ENCODE measurements around the gene TOR1A. TPM values are rescaled to one million over a fixed set of nuclear protein-coding genes. Genes with fewer than 3 reads are reported as not detected.

Gene TOR1A
- total RNA-seq (10 to 100 TPM; 18.0 to 22.4 (median 19.6) TPM), polyA plus RNA-seq (16.1 TPM)
- long read RNA-seq, donor 1, transcript TOR1A-201 (5 exons, 2,076 nt) = major isoform, 56 of 58 reads
- long read RNA-seq, donor 1, partial matches to known transcripts = 0 of 58 reads
- long read RNA-seq, donor 1, other reads (novel, unspliced or antisense) = 2 of 58 reads
- long read RNA-seq, donor 2, transcript TOR1A-201 (5 exons, 2,076 nt) = major isoform, 15 of 16 reads
- long read RNA-seq, donor 2, partial matches to known transcripts = 0 of 16 reads
- long read RNA-seq, donor 2, other reads (novel, unspliced or antisense) = 1 of 16 reads
- long read RNA-seq, donor 3, transcript TOR1A-201 (5 exons, 2,076 nt) = major isoform, 126 of 134 reads
- long read RNA-seq, donor 3, partial matches to known transcripts = 3 of 134 reads
- long read RNA-seq, donor 3, other reads (novel, unspliced or antisense) = 5 of 134 reads
- long read RNA-seq, donor 4, transcript TOR1A-201 (5 exons, 2,076 nt) = major isoform, 25 of 30 reads
- long read RNA-seq, donor 4, partial matches to known transcripts = 1 of 30 reads
- long read RNA-seq, donor 4, other reads (novel, unspliced or antisense) = 4 of 30 reads

- intact Hi-C loops (cut with DNase I) = no loop called here
- ATAC-seq (peak; percentile 96 to 97), DNase-seq (peak; percentile 95 to 98 (median 98))
- 4% methylated on average over 47 of the region's 47 CpGs for WGBS
- H3K27ac ChIP-seq (ENCODE audit: low read length) = no peak within 1 kb of the TSS
- H3K4me3 ChIP-seq (ENCODE audit: low read length) = peak within 1 kb of the TSS; percentile 81
- H3K27me3 ChIP-seq (ENCODE audit: control insufficient read depth, insufficient read depth) = no peaks in the 10 kb centered on the region
- no peaks in the 10 kb centered on the region for H3K9me3 ChIP-seq (ENCODE audit: control insufficient read depth, low read length)
- H3K4me1 ChIP-seq (ENCODE audit: control insufficient read depth, insufficient read depth, low read length) = no peaks in the 10 kb centered on the region
Observed at GRCh38 chr9:129823935-129824601, at the start of gene TOR1A. TOR1A (minus strand) TSS chr9:129824136; CDS start chr9:129824085, 51 bp downstream.

DNA sequence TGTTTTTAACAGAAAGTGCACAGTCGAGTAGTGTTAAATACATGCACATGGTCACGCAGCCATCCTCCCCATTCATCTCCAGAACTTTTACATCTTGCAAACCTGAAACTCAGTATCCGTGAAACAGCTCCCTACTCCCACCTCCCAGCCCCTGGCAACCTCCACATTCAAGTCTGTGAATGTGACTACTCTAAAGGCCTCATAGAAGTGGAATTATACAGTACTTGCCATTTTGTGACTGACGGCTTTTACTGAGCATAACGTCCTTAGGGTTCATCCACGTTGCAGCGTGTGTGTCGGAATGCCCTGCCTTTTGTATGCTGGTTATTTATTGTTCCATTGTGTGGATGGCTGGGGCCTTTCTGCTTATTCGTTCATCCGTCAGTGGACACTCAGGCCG is 47.1 kb upstream of the TOR1A start:
- intact Hi-C loops (cut with DNase I) = no loop called here
- DNase-seq (no peak), ATAC-seq (no peak)
- H3K4me3 ChIP-seq (ENCODE audit: low read length) = no peak overlapping the region
- no peaks in the 10 kb centered on the region for H3K9me3 ChIP-seq (ENCODE audit: control insufficient read depth, low read length)
- no peak overlapping the region for H3K27ac ChIP-seq (ENCODE audit: low read length)
- H3K4me1 ChIP-seq (ENCODE audit: control insufficient read depth, insufficient read depth, low read length) = no peaks in the 10 kb centered on the region
- whole genome bisulfite sequencing = 94% methylated on average over 11 of the region's 11 CpGs
- H3K27me3 ChIP-seq (ENCODE audit: control insufficient read depth, insufficient read depth) = no peaks in the 10 kb centered on the region

- intact Hi-C loops (cut with DNase I) = no loop called here
- WGBS = 81% methylated on average over 24 of the region's 24 CpGs
Observed at GRCh38 chr9:129869585-129870501, 45.9 kb upstream of the TOR1A start.

DNA sequence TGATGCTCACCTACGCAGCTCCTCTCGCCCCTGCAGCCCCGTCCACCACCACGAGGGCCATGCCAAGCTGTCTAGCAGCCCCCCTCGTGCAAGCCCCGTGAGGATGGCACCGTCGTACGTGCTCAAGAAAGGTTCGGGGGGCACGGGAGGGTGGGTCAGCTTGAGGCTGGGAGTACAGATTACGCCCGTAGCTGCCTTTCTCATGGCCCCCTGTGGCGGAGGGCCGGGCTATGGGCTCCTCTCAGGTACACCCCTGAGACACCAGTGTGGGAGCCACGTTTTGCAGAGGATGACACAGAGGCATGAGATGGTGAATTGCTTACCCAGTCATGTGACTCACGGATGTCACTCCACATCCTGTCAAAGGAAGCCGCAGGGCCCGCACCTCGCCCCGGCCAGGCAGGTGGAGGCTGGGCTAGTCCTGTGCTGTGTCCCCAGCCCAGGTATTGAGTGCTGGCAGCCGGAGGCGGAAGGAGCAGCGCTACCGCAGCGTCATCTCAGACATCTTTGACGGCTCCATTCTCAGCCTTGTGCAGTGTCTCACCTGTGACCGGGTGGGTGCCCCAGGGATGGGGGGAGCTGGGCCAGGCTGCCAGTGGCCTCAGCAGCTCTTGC is 45.0 kb upstream of the TOR1A start:
- Histone ChIP-seq H3K9me3 (ENCODE audit: control insufficient read depth, low read length) (no peaks in the 10 kb centered on the region), H3K4me1 (ENCODE audit: control insufficient read depth, insufficient read depth, low read length) (no peaks in the 10 kb centered on the region), H3K27ac (ENCODE audit: low read length) (no peak overlapping the region), H3K27me3 (ENCODE audit: control insufficient read depth, insufficient read depth) (no peaks in the 10 kb centered on the region), H3K4me3 (ENCODE audit: low read length) (no peak overlapping the region)
- DNase-seq (peak in 1 of 3 donors; percentile 70), ATAC-seq (peak; percentile 21 to 32)
- 86% methylated on average over 28 of the region's 28 CpGs for WGBS
- intact Hi-C loops (cut with DNase I) = no loop called here

More at GRCh38 chr9:129869585-129870501, 45.9 kb upstream of the TOR1A start:
- no peak overlapping the region for H3K4me3 ChIP-seq (ENCODE audit: low read length)
- H3K4me1 ChIP-seq (ENCODE audit: control insufficient read depth, insufficient read depth, low read length) = no peaks in the 10 kb centered on the region
- ATAC-seq = peak; percentile 25 to 36
- peak in 1 of 3 donors; percentile 69 for DNase-seq
- no peak overlapping the region for H3K27ac ChIP-seq (ENCODE audit: low read length)
- H3K27me3 ChIP-seq (ENCODE audit: control insufficient read depth, insufficient read depth) = no peaks in the 10 kb centered on the region
- no peaks in the 10 kb centered on the region for H3K9me3 ChIP-seq (ENCODE audit: control insufficient read depth, low read length)

DNA sequence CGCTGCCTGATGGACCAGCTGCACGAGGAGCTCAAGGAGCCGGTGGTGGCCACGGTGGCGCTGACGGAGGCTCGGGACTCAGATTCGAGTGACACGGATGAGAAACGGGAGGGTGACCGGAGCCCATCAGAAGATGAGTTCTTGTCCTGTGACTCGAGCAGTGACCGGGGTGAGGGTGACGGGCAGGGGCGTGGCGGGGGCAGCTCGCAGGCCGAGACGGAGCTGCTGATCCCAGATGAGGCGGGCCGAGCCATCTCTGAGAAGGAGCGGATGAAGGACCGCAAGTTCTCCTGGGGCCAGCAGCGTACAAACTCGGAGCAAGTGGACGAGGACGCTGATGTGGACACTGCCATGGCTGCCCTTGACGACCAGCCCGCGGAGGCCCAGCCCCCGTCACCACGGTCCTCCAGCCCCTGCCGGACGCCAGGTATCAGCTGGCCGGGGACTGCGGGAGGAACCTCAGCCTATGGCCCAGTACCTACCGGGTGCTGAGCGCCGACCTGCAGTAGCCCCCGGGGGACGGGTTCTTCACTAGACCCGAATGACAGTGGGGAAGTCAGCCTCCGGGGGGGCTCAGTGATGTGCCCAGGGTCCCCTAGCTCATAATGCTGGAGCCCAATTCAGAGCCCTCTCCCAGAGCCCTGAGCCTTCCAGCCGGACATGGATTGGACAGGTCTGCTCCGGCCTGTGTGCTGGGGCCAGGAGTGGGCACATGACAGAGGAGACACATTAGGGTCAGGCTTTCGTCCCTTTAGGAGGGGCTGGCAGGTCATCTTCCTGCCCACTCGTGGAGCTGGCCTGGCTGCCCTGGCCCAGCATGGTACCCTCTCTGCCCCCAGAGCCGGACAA is 44.3 kb upstream of the TOR1A start:
- Histone ChIP-seq H3K9me3 (ENCODE audit: control insufficient read depth, low read length) (no peaks in the 10 kb centered on the region), H3K27ac (ENCODE audit: low read length) (no peak overlapping the region), H3K4me1 (ENCODE audit: control insufficient read depth, insufficient read depth, low read length) (no peaks in the 10 kb centered on the region), H3K4me3 (ENCODE audit: low read length) (no peak overlapping the region), H3K27me3 (ENCODE audit: control insufficient read depth, insufficient read depth) (no peaks in the 10 kb centered on the region)
- ATAC-seq (peak; percentile 11 to 20), DNase-seq (no peak)
- intact Hi-C loops (cut with DNase I) = no loop called here
- 88% methylated on average over 48 of the region's 48 CpGs for WGBS

DNA sequence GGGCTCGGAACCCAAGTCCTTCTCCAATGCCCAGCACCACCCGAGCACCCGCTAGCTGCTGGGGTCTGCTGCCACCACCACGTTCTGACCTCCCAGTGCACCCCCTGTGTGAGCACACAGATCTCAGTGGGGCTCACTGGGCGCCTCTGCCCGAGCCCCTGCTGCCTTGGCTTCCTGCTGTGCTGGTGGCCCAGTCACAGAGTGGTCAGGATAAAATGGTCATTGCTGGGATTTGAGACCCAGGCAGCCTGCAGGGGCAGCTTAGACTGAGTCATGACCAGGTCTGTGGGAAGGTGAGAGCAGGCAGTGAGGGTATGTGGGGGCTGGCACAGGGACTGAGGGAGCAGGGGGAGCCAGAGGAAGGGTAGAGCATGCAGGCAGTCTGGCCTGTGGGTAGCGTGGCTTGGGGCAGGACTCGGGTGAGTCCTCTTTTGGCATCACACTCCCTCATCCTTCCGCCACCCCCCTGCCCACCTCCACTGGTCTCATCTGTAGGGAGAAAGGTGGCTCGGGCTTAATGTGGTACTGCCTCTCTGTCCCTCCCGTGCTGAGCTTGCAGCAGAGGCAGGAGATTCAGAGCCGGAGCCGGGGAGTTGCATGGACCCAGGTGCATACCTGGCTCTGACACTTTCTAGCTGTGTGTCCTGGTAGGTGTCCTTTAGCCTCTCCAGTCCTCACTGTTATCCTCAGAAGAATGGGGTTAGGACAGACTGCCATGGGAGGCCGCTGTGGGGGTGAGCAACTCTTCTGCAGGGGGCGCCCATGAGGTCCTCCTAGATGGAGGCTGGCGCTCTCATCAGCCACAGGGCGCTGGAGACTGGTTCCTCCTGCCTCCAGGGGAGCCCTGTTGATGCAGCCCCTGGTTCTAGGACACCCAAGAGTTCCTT is 43.4 kb upstream of the TOR1A start:
- H3K9me3 ChIP-seq (ENCODE audit: control insufficient read depth, low read length) = no peaks in the 10 kb centered on the region
- H3K4me1 ChIP-seq (ENCODE audit: control insufficient read depth, insufficient read depth, low read length) = no peaks in the 10 kb centered on the region
- H3K4me3 ChIP-seq (ENCODE audit: low read length) = no peak overlapping the region
- intact Hi-C loops (cut with DNase I) = no loop called here
- 78% methylated on average over 17 of the region's 17 CpGs for WGBS
- no peaks in the 10 kb centered on the region for H3K27me3 ChIP-seq (ENCODE audit: control insufficient read depth, insufficient read depth)
- no peak overlapping the region for H3K27ac ChIP-seq (ENCODE audit: low read length)
- DNase-seq = no peak
- no peak for ATAC-seq

DNA sequence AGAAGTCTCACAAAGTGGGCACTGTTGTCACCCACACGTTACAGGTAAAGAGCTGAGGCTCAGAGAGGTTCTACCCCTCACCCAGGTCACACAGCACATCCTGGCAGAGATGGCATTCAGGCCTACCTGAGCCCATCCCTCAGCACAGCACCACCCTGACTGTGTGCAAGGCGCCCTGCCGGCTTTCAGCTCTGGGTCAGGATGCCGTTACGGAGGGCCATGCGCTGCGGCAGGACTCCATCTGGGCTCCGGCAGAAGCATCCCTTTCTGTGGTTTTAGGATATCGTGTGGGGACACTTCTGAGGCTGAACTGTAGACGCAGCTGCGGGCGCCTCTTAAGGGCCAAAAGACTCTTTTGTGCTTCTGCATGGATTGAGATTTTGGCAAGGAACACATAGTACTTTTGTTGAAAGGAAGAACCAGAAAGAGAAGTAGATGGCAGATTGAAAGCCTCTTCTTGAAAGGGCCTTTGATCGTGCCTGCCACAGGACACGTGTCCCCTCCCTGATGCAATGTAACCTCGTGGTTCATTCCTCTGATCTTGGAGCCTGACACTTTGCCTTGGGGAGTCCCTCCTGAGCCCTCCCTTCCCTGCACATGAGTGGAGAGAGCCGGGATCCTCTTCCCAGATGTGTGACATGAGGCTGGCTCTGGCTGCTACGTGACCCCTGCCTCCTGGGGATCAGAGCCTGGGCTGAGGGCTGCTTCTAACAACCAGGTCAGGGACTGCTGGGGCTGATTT is 42.6 kb upstream of the TOR1A start:
- WGBS = 78% methylated on average over 17 of the region's 17 CpGs
- H3K4me1 ChIP-seq (ENCODE audit: control insufficient read depth, insufficient read depth, low read length) = no peaks in the 10 kb centered on the region
- no peak for DNase-seq
- no peaks in the 10 kb centered on the region for H3K9me3 ChIP-seq (ENCODE audit: control insufficient read depth, low read length)
- H3K27ac ChIP-seq (ENCODE audit: low read length) = no peak overlapping the region
- H3K4me3 ChIP-seq (ENCODE audit: low read length) = no peak overlapping the region
- no peak for ATAC-seq
- intact Hi-C loops (cut with DNase I) = no loop called here
- H3K27me3 ChIP-seq (ENCODE audit: control insufficient read depth, insufficient read depth) = no peaks in the 10 kb centered on the region

DNA sequence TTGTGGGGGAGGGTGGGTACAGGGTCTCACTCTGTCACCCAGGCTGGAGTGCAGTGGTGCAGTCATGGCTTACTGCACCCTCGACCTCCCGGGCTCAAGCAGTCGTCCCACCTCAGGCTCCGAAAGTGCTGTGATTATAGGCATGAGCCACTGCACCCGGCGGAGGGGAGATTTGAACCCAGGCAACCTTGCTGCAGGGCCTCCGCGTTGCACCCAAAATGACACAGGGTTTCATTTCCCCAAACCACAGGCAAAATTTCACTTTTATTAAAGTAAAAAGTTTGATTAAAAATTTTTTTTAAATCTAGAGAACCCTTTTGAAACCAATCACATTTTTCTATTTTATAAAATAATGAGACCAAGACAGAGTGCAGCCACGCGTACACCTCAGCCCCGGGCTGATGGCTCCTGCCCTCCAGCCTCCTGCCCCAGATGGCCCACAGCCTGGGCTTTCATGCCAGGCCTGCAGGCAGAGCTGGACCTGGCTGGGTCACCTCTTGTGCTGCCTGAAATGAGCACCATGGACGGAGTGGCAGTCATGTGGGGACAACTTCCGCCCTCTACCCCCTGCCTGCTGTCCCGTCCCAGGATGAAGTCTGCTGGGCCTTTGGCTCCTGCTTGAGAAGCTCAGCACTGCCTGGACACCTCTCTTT is 41.9 kb upstream of the TOR1A start:
- DNase-seq (no peak), ATAC-seq (no peak)
- no peak overlapping the region for H3K27ac ChIP-seq (ENCODE audit: low read length)
- H3K4me1 ChIP-seq (ENCODE audit: control insufficient read depth, insufficient read depth, low read length) = no peaks in the 10 kb centered on the region
- H3K4me3 ChIP-seq (ENCODE audit: low read length) = no peak overlapping the region
- intact Hi-C loops (cut with DNase I) = no loop called here
- 71% methylated on average over 14 of the region's 14 CpGs for WGBS
- no peaks in the 10 kb centered on the region for H3K27me3 ChIP-seq (ENCODE audit: control insufficient read depth, insufficient read depth)
- H3K9me3 ChIP-seq (ENCODE audit: control insufficient read depth, low read length) = no peaks in the 10 kb centered on the region
